ENCODE results near the gene VSIG10.

The VSIG10 gene

GRCh38 chr12:118061011-118061872, 42.6 kb downstream of the VSIG10 start, which contains the start of gene WSB2:
TSS of gene WSB2 (minus strand) at chr12:118061179. CDS start at chr12:118061048, 131 bp downstream.
- DNase-seq (ENCODE audit: low spot score) = peak; percentile 73
- no peak for FAIRE-seq

DNA sequence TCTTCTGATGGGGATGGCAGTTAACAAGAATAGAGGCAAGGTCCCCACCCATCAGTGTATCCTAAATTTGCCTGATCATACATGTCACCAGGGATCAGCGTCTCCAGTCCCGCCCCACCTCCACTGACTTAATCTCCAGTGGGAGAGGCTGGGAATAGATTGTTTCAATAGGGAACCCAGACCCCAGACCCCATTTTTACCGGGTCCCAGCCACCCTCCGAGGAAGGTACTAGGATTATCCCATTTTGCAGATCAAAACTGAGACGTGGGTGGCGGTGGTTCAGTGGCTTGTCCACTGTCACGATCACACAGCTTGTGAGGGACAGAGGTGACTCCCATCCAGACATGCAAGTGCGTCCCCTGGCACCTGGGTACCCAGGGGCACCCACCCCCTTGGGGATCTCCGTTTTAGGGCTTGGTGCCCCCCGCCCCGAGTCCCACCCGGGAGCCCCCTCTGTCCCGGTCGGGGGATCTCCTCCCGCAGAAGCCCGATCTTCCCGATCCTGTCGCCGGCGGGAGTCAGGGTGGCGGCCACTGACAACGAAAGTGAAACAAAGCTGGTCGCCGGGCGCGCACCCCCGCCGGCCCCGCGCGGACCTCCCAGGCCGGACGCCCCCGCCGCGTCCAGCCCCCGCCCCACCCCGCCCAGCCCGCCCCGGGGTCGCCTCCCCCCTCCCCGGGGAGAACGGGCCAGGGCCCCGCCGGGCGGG, 43.4 kb downstream of the VSIG10 start:
- DNase-seq (ENCODE audit: low spot score) (peak; percentile 54), FAIRE-seq (no peak)

- FAIRE-seq (no peak), DNase-seq (ENCODE audit: low spot score) (no peak)
Measured at GRCh38 chr12:118059341-118060191, 44.2 kb downstream of the VSIG10 start.

- FAIRE-seq (no peak), DNase-seq (ENCODE audit: low spot score) (no peak)
Measured at GRCh38 chr12:118058881-118059280, 44.9 kb downstream of the VSIG10 start.

DNA sequence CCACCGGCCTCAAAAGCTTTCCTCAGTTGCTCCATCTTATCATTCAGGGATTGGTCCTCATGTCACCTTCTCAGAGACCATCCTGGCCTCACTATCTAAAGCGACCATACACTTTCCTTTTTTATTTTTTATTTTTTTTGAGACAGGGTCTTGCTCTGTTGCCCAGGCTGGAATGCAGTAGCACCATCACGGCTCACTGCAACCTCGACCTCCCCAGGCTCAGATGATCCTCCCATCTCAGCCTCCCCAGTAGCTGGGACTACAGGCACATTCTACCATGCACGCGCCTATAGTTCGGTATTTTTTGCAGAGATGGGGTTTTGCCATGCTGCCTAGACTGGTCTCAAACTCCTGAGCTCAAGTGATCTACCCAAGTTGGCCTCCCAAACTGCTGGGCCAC, 45.6 kb downstream of the VSIG10 start:
- no peak for DNase-seq (ENCODE audit: low spot score)
- FAIRE-seq = no peak

DNA sequence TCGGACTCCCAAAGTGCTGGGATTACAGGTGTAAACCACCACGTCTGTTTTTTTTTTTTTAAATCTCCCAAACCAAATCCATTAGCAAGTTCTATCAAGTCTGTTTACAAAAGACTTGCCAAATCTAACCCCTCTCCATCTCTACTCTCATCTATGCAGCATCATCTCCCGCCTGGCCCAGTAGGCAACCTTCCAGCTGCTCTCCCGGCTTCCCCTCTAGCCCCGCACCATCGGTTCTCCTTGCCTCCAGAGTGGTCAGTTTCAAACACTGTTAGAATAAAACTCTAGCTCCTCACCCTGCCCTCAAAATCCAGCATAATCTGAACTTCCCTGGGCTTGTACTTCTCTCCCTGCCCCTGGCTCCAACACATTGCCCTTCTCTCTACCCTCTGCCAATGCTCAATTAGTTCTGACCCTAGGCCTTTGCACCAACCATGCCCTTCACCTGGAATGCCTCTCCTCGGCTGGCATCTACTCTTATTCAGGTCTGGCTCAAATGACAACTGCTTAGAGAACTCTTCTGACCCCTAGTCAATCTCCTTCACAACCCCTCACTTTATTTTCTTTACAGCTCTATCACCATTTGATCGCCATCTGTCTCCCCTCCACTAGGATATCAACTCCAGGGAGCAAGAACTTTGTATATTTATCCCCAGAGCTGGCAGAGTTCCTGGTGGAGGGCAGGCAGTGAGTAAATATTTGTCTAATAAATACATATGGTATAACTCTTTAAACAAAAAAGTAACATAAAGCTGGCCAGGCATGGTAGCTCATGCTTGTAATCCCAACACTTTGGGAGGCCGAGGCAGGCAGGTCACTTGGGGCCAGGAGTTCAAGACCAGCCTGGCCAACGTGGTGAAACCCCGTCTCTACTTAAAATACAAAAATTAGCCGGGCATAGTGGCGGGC, 47.7 kb downstream of the VSIG10 start:
- FAIRE-seq (no peak), DNase-seq (ENCODE audit: low spot score) (no peak)

- DNase-seq (ENCODE audit: low spot score) (peak; percentile 45), FAIRE-seq (no peak)
Measured at GRCh38 chr12:118055144-118055557, 48.7 kb downstream of the VSIG10 start.

DNA sequence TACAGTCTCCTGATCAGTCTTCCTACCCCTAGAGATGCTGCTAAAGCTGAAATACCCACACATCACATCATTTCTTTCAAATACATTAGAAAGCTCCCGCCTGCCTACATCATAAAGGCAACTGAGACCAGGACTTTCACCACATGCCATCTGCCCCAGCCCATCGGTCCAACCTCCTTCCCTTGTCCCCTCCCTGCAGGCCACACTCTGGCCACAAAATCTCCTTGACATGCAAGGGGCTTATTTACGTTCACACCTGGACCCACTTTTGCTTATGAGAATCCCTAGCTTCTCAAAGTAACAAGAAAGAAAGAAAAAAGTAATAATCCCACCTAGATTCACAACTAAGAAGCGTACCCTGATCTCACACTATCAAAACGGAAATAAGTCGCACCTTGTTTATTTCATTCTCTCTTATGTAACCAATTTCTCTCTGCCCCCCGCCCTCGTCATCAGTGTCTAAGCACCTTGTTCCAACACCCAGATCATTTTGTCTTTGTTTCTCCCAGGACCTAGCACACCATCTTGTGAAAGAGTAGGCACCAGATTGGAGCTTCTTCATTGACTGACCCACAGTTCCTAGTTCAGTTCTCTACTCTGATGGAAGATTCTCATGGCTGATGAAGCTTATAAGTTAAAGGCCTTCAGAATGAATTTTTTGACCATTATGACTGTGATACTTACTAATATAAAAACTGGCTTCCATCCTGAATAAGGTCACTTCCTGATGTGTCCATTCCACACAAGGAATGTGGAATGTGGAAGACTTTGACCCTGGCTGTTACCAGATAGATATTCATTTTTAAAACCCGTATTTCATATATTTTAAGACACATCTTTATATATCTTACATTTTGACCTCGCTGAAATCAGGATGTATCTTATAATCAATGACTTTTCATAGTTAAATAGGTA, 50.5 kb downstream of the VSIG10 start:
- no peak for DNase-seq (ENCODE audit: low spot score)
- FAIRE-seq = no peak

GRCh38 chr12:118052324-118053070, 51.3 kb downstream of the VSIG10 start:
- DNase-seq (ENCODE audit: low spot score) (peak; percentile 92), FAIRE-seq (no peak)

- FAIRE-seq (no peak), DNase-seq (ENCODE audit: low spot score) (no peak)
Measured at GRCh38 chr12:118050972-118051910, 52.6 kb downstream of the VSIG10 start.

- no peak for FAIRE-seq
- no peak for DNase-seq (ENCODE audit: low spot score)
Measured at GRCh38 chr12:118046430-118046829, 57.4 kb downstream of the VSIG10 start.

GRCh38 chr12:118044577-118044976, 59.2 kb downstream of the VSIG10 start:
- DNase-seq (ENCODE audit: low spot score) = no peak
- no peak for FAIRE-seq

GRCh38 chr12:118044075-118044474, 59.7 kb downstream of the VSIG10 start:
- FAIRE-seq (no peak), DNase-seq (ENCODE audit: low spot score) (no peak)

DNA sequence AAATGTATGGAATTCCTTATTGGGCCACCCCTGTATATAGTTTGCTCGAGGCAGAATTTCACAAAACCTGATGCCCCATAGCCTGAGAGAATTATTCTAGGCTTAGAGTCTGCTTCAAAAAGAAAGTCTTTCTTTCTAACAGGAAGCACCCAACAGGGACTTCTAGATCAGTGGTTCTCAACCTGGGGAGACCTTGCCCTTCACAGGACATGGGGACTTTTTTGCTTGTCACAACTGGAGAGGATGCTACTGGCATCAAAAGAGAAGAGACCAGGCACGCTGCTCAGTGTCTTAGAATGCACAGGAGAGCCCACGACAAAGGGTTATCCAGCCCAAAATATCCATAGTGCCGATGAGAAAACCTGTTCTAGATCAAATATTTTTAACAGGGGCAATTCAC, 61.7 kb downstream of the VSIG10 start:
- no peak for FAIRE-seq
- DNase-seq (ENCODE audit: low spot score) = no peak

GRCh38 chr12:118038137-118038536, 65.7 kb downstream of the VSIG10 start:
- no peak for FAIRE-seq
- DNase-seq (ENCODE audit: low spot score) = no peak

DNA sequence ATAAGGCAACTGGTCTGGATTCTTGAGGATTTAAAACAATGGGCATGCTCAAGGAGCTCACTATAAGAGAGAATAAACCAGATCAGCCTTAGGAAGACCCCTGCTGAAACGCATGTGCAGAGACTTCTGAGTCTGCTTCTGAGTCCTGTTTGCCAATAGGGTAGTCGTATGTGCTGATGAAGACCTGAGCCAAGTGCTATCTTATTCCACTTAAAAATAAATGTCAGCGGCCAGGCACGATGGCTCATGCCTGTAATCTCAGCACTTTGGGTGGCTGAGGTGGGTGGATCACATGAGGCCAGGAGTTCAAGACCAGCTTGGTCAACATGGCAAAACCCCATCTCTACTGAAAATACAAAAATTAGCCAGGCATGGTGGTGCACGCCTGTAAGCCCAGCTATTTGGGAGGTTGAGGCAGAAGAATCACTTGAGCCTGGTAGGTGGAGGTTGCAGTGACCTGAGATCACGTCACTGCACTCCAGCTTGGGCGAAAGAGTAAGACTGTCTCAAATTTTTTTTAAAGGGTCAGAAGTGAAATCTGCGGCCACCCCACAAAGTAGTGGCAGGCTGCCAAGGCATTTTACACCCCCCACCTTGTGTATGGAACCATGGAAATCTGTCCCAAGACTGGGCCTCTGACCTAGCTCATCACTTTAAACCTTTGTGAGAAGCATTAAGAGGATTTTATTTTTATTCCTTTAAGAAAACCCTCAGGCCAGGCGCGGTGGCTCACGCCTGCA, 67.0 kb downstream of the VSIG10 start:
- FAIRE-seq (no peak), DNase-seq (ENCODE audit: low spot score) (no peak)
